ENCODE data around the gene MYO10.
"Not testable (repeated sequence)": the region's sequence is repeated elsewhere in the genome, so short reads cannot be mapped to it uniquely, and the experiment has no call there.

Gene MYO10

DNA sequence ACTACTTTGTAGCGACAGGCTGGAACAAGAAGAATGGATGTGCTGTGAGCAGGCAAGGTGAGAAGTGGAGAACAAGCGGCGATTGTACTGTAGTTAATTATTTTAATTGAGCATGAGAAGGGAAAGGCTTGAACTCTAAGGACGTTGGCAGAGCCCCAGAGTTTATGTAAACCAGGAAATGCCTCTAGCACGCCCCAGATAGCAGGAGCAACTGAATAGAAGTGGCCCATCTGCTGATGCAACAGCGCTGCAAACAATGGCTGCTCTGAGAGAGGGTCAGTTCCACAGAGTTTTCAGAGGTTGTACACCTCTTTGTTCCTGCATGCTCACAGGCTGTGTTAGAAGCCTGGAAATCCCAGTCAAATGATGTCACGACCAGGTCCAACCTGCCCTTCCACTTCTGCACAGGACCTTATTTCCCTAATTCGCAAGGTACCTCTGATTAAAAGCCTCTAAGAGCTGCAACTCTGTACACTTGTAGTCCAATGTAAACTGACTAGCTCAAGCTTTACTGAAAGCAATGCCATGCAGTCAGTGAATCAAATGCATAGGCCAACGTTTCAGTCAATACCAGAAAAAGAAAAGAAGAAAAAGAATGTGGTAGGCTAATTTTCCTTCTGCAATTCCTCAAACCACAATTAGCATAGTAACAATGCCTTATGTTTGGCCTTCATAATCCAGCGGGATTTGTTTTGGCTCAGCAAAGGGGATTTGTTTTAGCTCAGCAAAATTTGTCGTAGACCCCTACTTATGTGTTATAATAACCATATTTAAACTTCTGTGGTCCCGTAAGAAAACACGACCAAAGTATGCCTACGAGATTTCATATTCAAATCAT is 199.7 kb downstream of the MYO10 start:
- H3K4me3 ChIP-seq (ENCODE audit: low read depth, low read length) = no peak overlapping the region
- DNase-seq (ENCODE audit: low read depth) = no peak

DNA sequence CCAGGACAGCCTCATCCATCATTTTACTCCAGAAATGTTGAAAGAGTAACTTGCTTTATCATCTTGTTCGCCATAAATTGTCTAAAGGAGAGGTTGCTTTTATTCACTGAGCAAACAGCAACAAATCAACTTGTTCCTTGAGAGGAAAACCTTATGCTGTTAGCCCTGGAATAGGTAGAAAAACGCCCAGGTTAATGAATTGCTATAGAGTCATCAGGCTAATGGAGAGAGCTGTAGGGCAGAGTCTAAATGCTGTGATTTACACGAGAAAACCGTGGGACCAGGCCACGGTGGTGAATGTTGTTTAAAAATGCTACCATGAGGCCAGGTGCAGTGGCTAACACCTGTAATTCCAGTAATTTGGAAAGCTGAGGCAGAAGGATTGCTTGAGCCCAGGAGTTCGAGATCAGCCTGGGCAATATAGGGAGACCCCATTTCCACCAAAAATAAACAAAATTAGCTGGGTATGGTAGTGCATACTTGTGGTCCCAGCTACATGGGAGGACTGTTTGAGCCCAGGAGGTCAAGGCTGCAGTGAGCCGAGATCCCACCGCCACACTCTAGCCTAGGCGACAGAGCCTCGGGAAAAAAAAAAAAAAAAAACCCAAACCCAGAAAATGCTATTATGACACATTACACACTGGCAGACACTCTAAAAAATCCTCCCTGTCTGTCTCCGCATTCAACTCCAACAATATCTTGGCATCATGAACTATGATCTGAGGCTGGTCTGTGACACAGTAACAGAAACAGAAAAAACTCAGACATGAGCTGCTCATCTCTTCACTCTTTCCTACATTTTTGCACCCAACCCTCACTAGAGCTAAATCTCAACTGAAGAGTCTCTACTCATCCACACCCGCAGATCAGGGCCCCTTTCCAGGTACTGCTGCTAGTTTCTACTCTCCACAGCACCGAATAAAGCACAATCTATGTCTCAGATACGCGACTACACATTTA is 200.7 kb downstream of the MYO10 start:
- H3K4me3 ChIP-seq (ENCODE audit: low read depth, low read length) = no peak overlapping the region
- DNase-seq (ENCODE audit: low read depth) = no peak

DNA sequence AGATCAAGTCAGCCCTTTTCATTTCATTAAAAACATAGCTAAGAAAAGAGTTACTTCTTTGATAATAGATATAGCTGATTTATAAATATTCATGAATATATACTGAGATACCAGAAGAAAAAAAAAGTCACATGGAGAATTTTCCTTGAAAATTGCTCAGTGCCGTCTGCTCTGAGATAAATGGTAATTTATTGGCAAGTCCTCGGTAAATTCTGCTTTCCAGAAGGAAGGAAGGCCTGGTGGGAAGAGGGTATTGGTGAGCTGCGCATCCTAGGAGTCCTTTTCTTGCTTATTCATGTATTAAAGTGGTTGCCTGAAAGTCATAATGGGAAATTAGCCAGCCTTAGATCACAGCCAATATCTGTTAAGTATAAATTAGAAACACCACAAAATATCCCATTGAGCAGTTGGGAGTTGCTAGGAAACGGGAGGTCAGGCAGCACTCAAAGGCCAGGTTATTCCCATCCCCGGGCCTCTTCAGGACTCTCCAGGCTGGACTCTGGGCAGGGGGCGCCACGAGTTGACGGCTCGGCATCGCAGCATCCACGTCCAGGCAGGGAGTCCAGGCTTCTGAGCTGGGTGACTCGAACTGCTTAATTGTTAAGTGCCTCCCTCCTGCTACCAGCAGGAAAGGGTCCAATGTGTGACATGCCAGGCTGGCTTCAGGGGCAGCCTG is 202.6 kb downstream of the MYO10 start:
- no peak for DNase-seq (ENCODE audit: low read depth)
- no peak overlapping the region for H3K4me3 ChIP-seq (ENCODE audit: low read depth, low read length)

DNA sequence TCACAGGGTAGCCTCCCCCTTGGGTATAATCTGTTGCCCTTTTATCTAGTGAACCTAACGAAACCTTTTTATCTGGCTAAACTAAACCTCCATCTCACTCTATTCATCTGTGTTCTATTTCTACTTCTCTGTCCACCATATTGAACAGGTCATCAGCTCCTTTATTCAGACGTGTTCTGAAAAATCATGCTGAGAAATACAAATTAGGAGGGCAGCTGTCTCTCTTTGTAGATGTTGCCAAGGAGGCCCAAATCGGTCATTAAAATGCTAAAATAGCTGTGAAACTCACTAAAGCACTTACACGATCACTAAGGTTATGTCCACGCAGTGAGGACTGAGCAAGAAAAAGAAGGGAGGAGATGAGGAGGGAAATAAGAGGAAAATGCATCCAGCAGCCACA is 203.7 kb downstream of the MYO10 start:
- H3K4me3 ChIP-seq (ENCODE audit: low read depth, low read length) = no peak overlapping the region
- DNase-seq (ENCODE audit: low read depth) = no peak

DNA sequence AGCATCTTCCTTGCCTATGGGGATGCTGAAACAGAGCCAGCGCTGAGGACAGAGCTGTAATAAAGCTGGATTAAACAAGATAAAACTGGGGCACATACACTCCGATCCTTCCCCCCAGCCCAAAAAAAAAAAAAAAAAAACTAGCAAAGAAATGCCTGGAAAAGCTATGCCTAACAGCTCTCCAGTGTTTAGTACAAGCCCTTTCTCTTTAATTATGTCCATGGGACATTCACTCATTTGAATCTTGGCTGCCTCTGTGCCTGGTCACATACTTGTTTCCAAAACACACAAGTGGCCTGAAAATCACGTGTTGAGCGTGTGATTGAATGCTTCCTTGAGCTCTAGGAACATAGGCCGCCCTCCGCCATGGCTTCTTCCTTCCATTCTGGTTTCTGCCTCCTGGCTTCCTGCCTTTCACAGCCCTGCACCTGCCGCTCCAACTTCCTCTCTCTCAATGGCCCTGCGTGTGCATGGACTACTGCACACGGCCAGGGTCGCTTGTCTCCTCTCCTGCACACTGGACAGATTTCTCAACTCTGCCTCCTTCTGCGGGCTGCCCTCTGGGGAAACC is 208.2 kb downstream of the MYO10 start:
- no peak overlapping the region for H3K4me3 ChIP-seq (ENCODE audit: low read depth, low read length)
- no peak for DNase-seq (ENCODE audit: low read depth)

DNA sequence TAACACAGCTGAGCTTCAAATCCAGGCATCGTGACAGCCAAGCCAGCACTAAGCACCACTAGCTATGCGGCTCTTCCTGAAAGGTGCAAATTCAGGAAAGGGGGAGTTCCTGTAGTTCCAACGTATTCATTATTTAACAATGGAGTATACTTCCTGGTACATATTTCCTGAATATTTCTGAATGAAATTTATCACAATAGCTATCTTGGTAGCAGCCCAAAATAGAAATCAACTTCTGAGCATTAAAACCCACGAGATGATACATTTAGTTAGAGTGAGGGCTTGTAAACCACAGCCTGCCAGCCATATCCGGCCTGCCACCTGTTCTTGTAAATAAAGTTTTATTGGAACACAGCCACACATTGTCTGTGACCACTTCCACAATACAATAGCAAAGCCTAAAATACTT is 209.5 kb downstream of the MYO10 start:
- DNase-seq (ENCODE audit: low read depth) = no peak
- H3K4me3 ChIP-seq (ENCODE audit: low read depth, low read length) = no peak overlapping the region

DNA sequence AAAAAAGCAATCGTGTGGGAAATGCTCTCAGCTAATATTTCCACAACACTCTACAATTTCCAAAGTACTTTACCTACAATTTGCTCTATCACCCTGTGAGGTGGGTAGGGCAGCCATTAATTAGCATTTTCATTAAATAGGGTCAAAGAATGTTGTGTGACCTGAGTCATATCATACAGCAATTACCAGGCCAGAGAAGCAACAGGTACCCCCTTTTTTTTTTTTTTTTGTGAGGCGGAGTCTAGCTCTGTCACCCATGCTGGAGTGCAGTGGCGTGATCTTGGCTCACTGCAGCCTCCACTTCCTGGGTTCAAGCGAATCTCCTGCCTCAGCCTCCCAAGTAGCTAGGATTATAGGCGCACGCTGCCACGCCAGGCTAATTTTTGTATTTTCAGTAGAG is 210.5 kb downstream of the MYO10 start:
- H3K4me3 ChIP-seq (ENCODE audit: low read depth, low read length) = no peak overlapping the region
- no peak for DNase-seq (ENCODE audit: low read depth)

DNA sequence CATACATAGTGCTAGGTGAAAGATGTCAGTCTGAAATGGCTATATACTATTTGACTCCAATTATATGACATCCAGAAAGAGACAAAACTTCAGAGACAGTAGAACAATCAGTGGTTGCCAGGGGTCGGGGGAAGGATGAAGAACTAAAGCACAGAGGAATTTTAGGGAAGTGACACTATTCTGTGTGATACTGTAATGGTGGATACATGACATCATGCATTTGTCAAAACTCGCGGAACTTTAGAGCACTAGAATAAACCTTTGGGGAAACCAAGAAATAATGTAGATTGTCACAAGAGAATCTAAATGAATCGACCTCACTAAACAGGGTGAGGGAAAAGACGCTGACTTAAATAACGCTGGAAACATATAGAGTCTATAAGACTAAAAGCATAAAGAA is 212.3 kb downstream of the MYO10 start:
- no peak for DNase-seq (ENCODE audit: low read depth)
- no peak overlapping the region for H3K4me3 ChIP-seq (ENCODE audit: low read depth, low read length)

DNA sequence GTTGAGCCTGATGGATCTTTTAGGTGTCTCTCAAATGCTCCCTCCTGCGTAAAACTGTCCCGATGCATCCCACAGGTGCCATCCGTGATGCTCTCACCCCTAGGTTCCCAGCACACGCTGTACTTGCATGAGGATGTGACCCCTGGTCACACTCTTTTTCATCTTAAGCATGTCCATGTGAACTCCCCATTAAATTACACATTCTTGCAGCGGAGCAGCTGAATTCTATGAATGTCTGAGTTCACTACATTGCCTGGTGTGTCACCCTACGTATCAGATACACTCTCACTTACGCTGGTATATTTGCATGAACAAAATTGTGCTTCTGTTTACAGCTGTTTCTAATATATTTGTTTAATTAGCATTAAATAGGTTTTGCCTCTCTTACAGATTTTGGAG is 214.0 kb downstream of the MYO10 start:
- no peak for DNase-seq (ENCODE audit: low read depth)
- H3K4me3 ChIP-seq (ENCODE audit: low read depth, low read length) = no peak overlapping the region

DNA sequence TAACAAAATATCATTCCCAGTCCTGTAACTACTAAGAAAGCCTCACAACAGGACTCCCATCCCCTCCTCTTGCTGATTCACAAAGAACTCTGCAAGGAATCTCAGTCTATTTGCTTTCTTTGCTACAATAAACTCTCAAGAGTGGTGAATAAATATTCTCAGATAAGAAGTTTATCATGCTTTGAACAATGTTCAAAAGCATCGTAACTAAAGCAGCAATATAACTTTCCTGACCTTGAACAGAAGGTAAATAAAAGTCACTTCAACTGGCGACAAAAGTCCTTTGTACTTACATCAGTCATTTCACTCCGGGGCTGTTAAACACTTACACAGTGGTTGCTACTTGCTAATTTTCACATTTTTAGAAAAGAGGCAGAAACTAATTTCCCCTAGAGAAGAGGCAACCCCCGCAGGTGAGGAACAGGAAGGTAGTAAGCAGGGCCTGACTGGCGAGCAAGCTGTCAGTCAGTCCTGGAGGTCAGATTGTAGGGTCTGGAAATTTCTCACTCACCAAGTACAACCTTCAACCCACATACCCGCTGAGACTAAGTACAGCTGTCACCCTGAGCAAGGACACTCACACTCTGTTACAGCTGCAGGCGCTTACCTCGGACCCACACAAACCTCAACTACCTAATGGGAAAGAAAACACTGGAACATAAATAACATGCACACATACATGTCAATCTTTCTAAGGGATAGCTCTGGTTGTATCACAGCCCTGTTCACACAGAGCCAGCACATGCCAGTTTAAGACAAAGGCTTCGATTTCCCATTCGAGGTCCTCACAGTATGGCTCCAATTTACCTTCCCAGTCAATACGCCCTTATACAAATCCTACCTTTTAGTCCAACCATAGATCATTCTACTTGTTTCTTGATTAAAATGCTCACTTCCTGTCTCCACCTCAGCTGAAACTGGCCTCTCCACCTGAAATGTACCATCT is 214.7 kb downstream of the MYO10 start:
- DNase-seq (ENCODE audit: low read depth) = no peak
- H3K4me3 ChIP-seq (ENCODE audit: low read depth, low read length) = no peak overlapping the region

DNA sequence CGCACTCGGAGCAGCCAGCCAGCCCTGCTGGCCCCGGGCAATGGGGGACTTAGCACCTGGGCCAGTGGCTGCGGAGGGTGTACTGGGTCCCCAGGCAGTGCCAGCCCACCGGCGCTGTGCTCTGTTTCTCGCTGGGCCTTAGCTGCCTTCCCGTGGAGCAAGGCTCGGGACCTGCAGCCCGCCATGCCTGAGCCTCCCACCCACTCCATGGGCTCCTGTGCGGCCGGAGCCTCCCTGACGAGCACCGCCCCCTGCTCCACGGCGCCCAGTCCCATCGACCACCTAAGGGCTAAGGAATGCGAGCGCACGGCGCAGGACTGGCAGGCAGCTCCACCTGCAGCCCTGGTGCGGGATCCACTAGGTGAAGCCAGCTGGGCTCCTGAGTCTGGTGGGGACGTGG is 218.1 kb downstream of the MYO10 start:
- not testable (repeated sequence) for H3K4me3 ChIP-seq (ENCODE audit: low read depth, low read length); DNase-seq (ENCODE audit: low read depth)

DNA sequence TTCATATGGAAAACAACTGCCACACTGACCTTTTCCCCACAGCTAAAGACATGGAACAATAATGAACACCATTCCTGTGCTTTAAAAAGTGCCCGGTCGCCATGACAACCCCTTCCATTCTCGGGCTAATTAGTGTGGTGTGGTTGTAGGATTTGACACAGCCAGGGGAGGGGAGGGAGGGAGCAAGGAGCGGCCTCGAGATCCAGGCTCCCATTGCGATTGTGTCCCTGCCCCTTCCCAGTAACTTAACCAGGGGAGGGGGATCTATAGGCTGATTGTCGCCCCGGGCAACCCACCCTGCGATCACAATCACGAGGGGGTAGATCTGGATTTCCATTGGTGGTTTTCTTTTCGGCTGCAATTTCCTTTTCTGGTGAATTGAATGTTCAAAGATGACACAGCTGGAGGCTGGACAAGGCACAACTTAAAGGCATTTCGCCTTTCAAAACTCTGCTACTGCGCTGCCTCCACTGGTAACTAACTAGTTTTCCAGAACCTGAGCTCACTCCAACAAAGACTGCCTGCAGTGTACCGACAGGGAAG is 222.6 kb downstream of the MYO10 start:
- H3K4me3 ChIP-seq (ENCODE audit: low read depth, low read length) = peak overlapping the region; percentile 30
- no peak for DNase-seq (ENCODE audit: low read depth)

DNA sequence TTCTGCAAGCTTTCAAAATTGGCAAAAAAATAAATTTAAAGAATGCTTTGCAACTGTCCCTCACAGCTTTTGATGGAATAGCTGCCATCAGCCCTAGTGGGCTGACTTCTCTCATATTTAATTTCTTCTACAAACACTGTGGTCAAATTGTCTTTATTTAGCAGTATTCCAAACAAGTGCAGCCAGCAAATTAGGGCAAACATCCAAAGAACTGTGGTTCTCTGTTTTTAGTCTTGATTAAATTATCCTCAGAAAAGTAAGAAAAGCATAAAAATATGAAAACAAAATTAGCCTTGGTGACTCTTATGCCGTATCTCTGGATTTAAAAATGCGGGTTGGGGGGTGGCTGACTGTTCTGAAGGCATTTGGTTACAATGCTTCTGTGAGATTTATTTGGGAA is 223.5 kb downstream of the MYO10 start:
- no peak for DNase-seq (ENCODE audit: low read depth)
- no peak overlapping the region for H3K4me3 ChIP-seq (ENCODE audit: low read depth, low read length)

DNA sequence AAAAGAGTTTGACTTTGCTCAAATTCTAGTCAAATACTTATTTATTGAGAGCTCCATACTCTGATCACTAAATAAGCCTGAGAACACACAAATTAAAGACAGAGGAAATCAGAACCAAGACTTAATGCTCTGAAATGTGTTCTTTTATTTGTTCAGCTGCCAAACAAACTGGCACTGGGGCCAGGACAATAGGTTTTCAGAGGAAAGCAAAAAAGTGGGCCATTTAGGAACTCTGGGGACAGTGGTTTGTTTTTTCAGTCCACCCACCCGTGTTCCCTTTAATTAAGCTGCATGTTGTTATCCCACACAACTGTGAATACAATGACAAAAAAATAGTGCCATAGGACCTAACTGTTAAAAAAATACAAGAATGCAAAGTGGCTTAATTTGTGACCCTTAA is 223.9 kb downstream of the MYO10 start:
- no peak for DNase-seq (ENCODE audit: low read depth)
- H3K4me3 ChIP-seq (ENCODE audit: low read depth, low read length) = no peak overlapping the region

DNA sequence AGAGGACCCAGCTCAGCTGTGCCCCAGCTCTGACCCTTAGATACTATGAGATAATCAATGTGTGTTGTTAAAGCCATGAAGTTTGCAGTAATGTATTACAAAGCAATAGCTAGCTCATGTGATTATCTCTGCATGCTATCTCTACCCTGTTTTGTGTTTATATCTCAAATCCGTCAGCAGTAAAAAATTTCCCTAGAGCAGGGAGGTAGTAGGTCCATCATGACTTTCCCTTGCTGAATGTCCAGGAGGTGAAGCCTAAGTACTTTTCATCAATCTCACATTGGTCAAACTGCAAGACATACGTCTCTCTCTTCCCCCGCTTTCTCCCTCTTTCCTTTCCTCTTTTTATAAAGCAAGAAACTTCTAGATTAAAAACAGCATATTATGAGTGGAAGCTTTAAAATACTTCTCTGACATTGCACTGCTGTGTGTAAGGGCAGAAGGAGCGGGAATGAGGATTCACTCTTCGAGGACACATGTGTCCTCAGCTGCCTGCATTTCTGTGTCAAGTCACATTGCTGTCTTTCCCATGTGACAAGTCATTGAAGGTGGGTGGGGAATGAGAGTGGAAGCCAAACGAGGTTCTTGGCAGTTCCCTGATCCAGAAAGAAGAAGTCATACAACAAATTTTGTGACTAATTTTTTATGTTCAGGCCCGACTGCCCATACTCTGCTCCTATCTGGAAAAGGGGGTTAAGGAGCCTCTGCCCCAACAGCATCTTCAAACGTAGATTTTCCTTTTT is 226.2 kb downstream of the MYO10 start:
- no peak overlapping the region for H3K4me3 ChIP-seq (ENCODE audit: low read depth, low read length)
- DNase-seq (ENCODE audit: low read depth) = no peak

DNA sequence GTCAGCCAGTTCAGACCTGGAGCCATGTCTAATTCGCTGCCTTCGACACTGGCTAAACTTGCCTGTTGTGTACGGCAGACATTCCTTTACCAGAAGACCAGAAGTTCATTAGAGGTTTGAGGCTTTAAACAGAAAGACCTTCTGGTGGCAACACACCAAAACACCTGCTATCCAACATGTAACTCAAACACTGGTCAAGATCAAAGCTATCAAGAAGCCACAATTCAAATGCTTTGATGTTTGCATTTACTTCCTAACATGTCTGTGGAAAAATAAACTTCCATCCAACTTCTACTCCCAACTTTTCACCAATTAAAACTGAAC is 228.3 kb downstream of the MYO10 start:
- no peak for DNase-seq (ENCODE audit: low read depth)
- no peak overlapping the region for H3K4me3 ChIP-seq (ENCODE audit: low read depth, low read length)

DNA sequence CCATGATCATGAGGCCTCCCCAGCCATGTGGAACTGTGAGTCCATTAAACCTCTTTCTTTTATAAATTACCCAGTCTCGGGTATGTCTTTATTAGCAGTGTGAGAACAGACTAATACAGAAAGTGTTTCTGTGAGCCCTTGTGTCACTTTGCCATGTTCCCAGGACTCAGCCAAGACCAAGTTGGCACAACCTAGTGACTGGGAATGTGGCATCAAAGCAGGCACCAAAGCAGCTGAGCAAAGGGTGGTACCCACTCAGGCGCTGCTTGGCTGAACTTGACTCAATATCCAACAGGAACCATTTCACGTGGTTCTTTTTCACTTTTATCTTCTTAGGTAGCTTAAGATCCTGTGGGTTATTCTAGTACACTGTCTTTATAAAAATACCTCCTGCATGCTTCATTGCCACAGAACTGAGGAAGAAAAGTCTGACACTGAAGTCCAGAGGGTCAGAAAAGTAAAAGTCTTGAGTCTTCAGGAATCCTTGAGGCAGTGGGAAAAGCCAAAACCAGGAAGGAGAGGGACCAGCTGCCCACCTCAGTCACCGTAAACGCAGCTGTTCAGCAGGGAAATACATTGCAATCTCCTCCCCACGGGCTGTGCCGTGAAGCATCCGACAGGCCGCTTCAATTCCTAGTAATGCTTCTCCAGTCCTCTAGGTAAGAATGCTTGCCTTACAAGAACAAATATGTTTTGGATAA is 228.8 kb downstream of the MYO10 start:
- no peak overlapping the region for H3K4me3 ChIP-seq (ENCODE audit: low read depth, low read length)
- DNase-seq (ENCODE audit: low read depth) = no peak
